PC-9 (cell line): Measurements from ENCODE around the gene KRTAP10-3.

Source experiments
- CTCF ChIP-seq: fragments of 200-600 bp; sonication (generic); conservative IDR thresholded peaks from 2 replicates; pipeline ENCODE4 v1.6.1; 2017; ENCODE audit warnings: mixed run types, antibody characterized with exemption, mild to moderate bottlenecking, moderate library complexity
- EZH2 ChIP-seq: fragments of 200-600 bp; sonication (generic); IDR thresholded peaks from 2 replicates; pipeline ENCODE4 v1.8.0; 2017; ENCODE audit warnings: antibody characterized with exemption, low read depth

DNA sequence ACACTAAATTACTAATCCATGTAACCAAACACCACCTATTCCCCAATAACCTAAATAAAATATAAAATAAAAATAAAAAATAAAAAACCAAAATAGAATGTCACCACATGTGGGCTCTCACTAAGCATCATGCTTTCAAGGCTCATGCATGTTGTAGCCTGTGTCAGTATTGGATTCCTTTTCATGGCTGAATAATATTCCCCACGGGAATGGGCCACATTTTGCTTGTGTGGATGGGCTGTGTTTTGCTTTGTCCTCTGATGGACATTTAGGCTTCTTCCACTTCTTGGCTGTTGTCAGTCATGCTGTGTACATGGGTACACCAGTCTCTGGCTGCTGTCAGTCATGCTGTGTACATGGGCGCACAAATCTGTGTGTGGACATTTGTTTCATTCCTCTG lies 30.5 kb upstream of the KRTAP10-3 start:
- TF ChIP-seq CTCF (no peak), EZH2 (no peak)
